SU-DHL-6 (cell line): ENCODE results near the gene CADM1.

Source experiments
- CTCF ChIP-seq: fragments of 200-600 bp; sonication (generic); IDR thresholded peaks from one replicate; pipeline ENCODE4 v1.5.1; 2017; ENCODE audit warnings: antibody characterized with exemption, mild to moderate bottlenecking, low read length, moderate library complexity; ENCODE audit not compliant: insufficient read depth, poor library complexity, severe bottlenecking
- EZH2phosphoT487 ChIP-seq: fragments of 200-600 bp; sonication (generic), shearing (Covaris generic); conservative IDR thresholded peaks from 2 replicates; pipeline ENCODE4 v1.6.1; 2018; ENCODE audit warnings: mild to moderate bottlenecking, antibody characterized with exemption, low read length, moderate library complexity, mixed read lengths

DNA sequence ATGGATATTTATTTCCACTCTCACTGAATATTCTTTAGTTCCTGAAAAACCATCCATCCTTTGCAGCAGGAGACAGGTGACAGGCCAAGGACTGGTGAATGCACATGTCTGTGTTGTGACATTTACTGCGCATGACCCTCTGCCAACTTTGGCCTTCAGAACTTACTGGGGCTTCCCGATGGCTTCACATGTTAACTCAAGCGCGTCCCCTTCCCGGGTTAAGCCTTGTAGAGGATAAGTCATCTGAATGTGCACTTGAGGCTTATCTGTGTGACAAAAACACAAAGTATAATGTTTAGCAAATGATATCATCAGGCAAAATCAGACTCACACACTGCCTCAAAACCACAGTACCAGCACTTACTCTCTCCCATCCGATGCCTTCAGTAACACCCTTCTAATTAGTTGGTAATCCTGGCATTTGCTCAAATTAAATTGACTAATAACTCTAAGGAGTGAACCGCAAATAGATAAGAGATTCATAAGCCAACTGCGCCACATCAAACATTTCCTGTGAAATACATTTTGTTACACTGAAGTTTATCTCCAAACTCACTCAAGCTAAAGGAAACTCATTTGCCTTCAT, 286.4 kb downstream of the CADM1 start:
- TF ChIP-seq CTCF (no peak), EZH2phosphoT487 (no peak)
